Gastroesophageal sphincter (tissue), 4 donors: ENCODE measurements around the gene IPCEF1. TPM values are rescaled to one million over a fixed set of nuclear protein-coding genes. Genes with fewer than 3 reads are reported as not detected.
"Not testable (repeated sequence)": the region's sequence is repeated elsewhere in the genome, so short reads cannot be mapped to it uniquely, and the experiment has no call there.

Experiments
- ATAC-seq: fragments of 150-250 bp; one replicate; pipeline ENCODE4 v1.9.1; 2016; ENCODE audit warnings: mild to moderate bottlenecking, moderate library complexity
- H3K27ac ChIP-seq, 4 donors: fragments of 200-600 bp; sonication (generic) in 3 of 4; 1 replicate in 3 of 4; 2 replicates in 1 of 4; pipeline ENCODE4 v1.5.1; 2016 to 2019
- H3K27me3 ChIP-seq: fragments of 200-600 bp; sonication (generic); one replicate; pipeline ENCODE4 v1.5.1; 2019
- H3K36me3 ChIP-seq, 2 donors: fragments of 200-600 bp; sonication (generic); one replicate each; pipeline ENCODE4 v1.5.1; 2019; ENCODE audit warnings: control low read depth in 1 of 2
- H3K4me1 ChIP-seq, 3 donors: fragments of 200-600 bp; sonication (generic); 1 replicate in 2 of 3; 2 replicates in 1 of 3; pipeline ENCODE4 v1.5.1; 2016 to 2019; ENCODE audit warnings: control low read depth in 2 of 3
- H3K4me3 ChIP-seq, 2 donors: fragments of 200-600 bp; sonication (generic); one replicate each; pipeline ENCODE4 v1.5.1; 2019; ENCODE audit warnings: mild to moderate bottlenecking in 1 of 2, moderate library complexity in 1 of 2
- H3K9me3 ChIP-seq, 3 donors: fragments of 200-600 bp; sonication (generic); one replicate each; pipeline ENCODE4 v1.5.1; 2017 to 2019; ENCODE audit warnings: control low read depth in 2 of 3
- CTCF ChIP-seq, 4 experiments: fragments of 200-600 bp in 2 of 4; fragments of 450-650 bp in 2 of 4; sonication (generic) in 1 of 4; IDR thresholded peaks; one replicate each; pipeline ENCODE4 v1.5.1; 2017 to 2019; ENCODE audit warnings: antibody characterized with exemption in 4 of 4, mild to moderate bottlenecking in 2 of 4, moderate library complexity in 2 of 4
- EP300 ChIP-seq: sonication (generic); formaldehyde crosslinking; IDR thresholded peaks from one replicate; pipeline ENCODE4 v1.6.1; 2017; ENCODE audit warnings: antibody characterized with exemption, mild to moderate bottlenecking
- POLR2A ChIP-seq, 2 donors: fragments of 450-650 bp; IDR thresholded peaks; one replicate each; pipeline ENCODE4 v1.6.1; 2017; ENCODE audit warnings: antibody characterized with exemption in 2 of 2, mild to moderate bottlenecking in 2 of 2, moderate library complexity in 1 of 2
- POLR2AphosphoS5 ChIP-seq: sonication (generic); formaldehyde crosslinking; IDR thresholded peaks from one replicate; pipeline ENCODE4 v1.6.1; 2017; ENCODE audit warnings: antibody characterized with exemption
- WGBS, 2 donors: methylation state at CpG; one replicate each; pipeline ENCODE4 v1.1.5; 2018; ENCODE audit warnings: low coverage in 1 of 2; 5-methylcytosine and 5-hydroxymethylcytosine counted together
- total RNA-seq, 4 donors: library from RNA; depleted of rRNA; stranded (reverse); fragments of >200 nt; gene quantifications; one replicate each; pipeline ENCODE4 v1.1.0, GENCODE V29; 2016

IPCEF1 gene
- total RNA-seq, 4 donors from 2014 or later = 0.27 to 7.3 (median 1.2) TPM

- Histone ChIP-seq H3K4me3 (no peak overlapping the region), H3K4me1 (no peaks in the 10 kb centered on the region), H3K36me3 (no peaks in the 10 kb centered on the region), H3K27me3 (no peaks in the 10 kb centered on the region), H3K27ac (no peak overlapping the region), H3K9me3 (peaks cover 0 to 11% (median 0%) of the 10 kb centered on the region in 3 donors)
- TF ChIP-seq CTCF (IDR thresholded peaks at IDR 0.05) = no peak
- TF ChIP-seq EP300 = no peak
- no peak for TF ChIP-seq POLR2A (IDR thresholded peaks at IDR 0.05)
- no peak for TF ChIP-seq POLR2AphosphoS5
- ATAC-seq = no peak
Measured at GRCh38 chr6:154187714-154188113, 168.9 kb downstream of the IPCEF1 start.

- H3K36me3 ChIP-seq = no peaks in the 10 kb centered on the region
- TF ChIP-seq EP300 (no peak), POLR2AphosphoS5 (no peak), POLR2A (IDR thresholded peaks at IDR 0.05) (no peak), CTCF (IDR thresholded peaks at IDR 0.05) (no peak)
- ATAC-seq = no peak
- WGBS, 2 donors = 64 to 75% methylated on average over 3 of the region's 3 CpGs
- H3K27me3 ChIP-seq = no peaks in the 10 kb centered on the region
- no peaks in the 10 kb centered on the region for H3K4me1 ChIP-seq
- H3K4me3 ChIP-seq = no peak overlapping the region
- H3K27ac ChIP-seq = no peak overlapping the region
- H3K9me3 ChIP-seq = peaks cover 0 to 14% (median 0%) of the 10 kb centered on the region in 3 donors
Measured at GRCh38 chr6:154187203-154187602, 169.4 kb downstream of the IPCEF1 start.

- WGBS, 2 donors = 73 to 75% methylated on average over 5 of the region's 5 CpGs
- Histone ChIP-seq H3K36me3 (no peaks in the 10 kb centered on the region), H3K9me3 (peaks cover 0 to 27% (median 0%) of the 10 kb centered on the region in 3 donors), H3K4me1 (no peaks in the 10 kb centered on the region), H3K4me3 (no peak overlapping the region), H3K27me3 (no peaks in the 10 kb centered on the region), H3K27ac (no peak overlapping the region)
- no peak for TF ChIP-seq CTCF (IDR thresholded peaks at IDR 0.05)
- no peak for TF ChIP-seq POLR2A (IDR thresholded peaks at IDR 0.05)
- TF ChIP-seq EP300 = no peak
- no peak for TF ChIP-seq POLR2AphosphoS5
- no peak for ATAC-seq
Measured at GRCh38 chr6:154179434-154179833, 177.2 kb downstream of the IPCEF1 start.

- peaks cover 0 to 25% (median 0%) of the 10 kb centered on the region in 3 donors for H3K9me3 ChIP-seq
- H3K4me1 ChIP-seq, ATAC-seq, H3K27ac ChIP-seq, H3K27me3 ChIP-seq, H3K36me3 ChIP-seq, H3K4me3 ChIP-seq: not testable (repeated sequence)
- 100% methylated on average over 1 of the region's 5 CpGs; no CpG with 5 or more reads in 1 of the 2 donors for WGBS, 2 donors
Measured at GRCh38 chr6:154172393-154172792, 184.2 kb downstream of the IPCEF1 start.

- H3K27me3 ChIP-seq = no peaks in the 10 kb centered on the region
- ATAC-seq = no peak
- no peak overlapping the region for H3K27ac ChIP-seq
- no peak overlapping the region for H3K4me3 ChIP-seq
- TF ChIP-seq CTCF (IDR thresholded peaks at IDR 0.05) = no peak
- no peak for TF ChIP-seq POLR2A (IDR thresholded peaks at IDR 0.05)
- no peak for TF ChIP-seq POLR2AphosphoS5
- no peak for TF ChIP-seq EP300
- no peaks in the 10 kb centered on the region for H3K36me3 ChIP-seq
- H3K4me1 ChIP-seq = no peaks in the 10 kb centered on the region
- peaks cover 0 to 11% (median 0%) of the 10 kb centered on the region in 3 donors for H3K9me3 ChIP-seq
- 67 to 68% methylated on average over 2 of the region's 2 CpGs for WGBS, 2 donors
Measured at GRCh38 chr6:154170106-154170505, 186.5 kb downstream of the IPCEF1 start.
